ENCODE measurements around the gene PGLYRP2.
"Not testable (repeated sequence)": the region's sequence is repeated elsewhere in the genome, so short reads cannot be mapped to it uniquely, and the experiment has no call there.

Gene PGLYRP2

GRCh38 chr19:15485768-15486167 lies 6.5 kb upstream of the PGLYRP2 start:
- not testable (repeated sequence) for DNase-seq

GRCh38 chr19:15480996-15481395 lies 1.7 kb upstream of the PGLYRP2 start:
- DNase-seq, result not testable (repeated sequence)

- no peak for DNase-seq
Measured at GRCh38 chr19:15476325-15476724, 3.0 kb downstream of the PGLYRP2 start.

GRCh38 chr19:15475611-15476010 lies 3.7 kb downstream of the PGLYRP2 start:
- no peak for DNase-seq

GRCh38 chr19:15475169-15475568 lies 4.1 kb downstream of the PGLYRP2 start:
- DNase-seq, result no peak

GRCh38 chr19:15473821-15474220 lies 5.5 kb downstream of the PGLYRP2 start:
- DNase-seq, result not testable (repeated sequence)

- DNase-seq, result no peak
Measured at GRCh38 chr19:15471639-15472101, 7.6 kb downstream of the PGLYRP2 start.

- DNase-seq, result no peak
Measured at GRCh38 chr19:15469513-15470297, 9.6 kb downstream of the PGLYRP2 start.

- DNase-seq, result no peak
Measured at GRCh38 chr19:15468675-15469512, 10.4 kb downstream of the PGLYRP2 start.

GRCh38 chr19:15467734-15468214 lies 11.5 kb downstream of the PGLYRP2 start:
- no peak for DNase-seq

GRCh38 chr19:15466851-15467733 lies 12.2 kb downstream of the PGLYRP2 start:
- no peak for DNase-seq

GRCh38 chr19:15464394-15465385 lies 14.6 kb downstream of the PGLYRP2 start, which contains the start of gene RASAL3:
RASAL3 (minus strand) TSS chr19:15464544; CDS start chr19:15464358, 186 bp downstream.
- no peak for DNase-seq

GRCh38 chr19:15463861-15464371 lies 15.4 kb downstream of the PGLYRP2 start:
- DNase-seq, result no peak

- no peak for DNase-seq
Measured at GRCh38 chr19:15461694-15462093, 17.6 kb downstream of the PGLYRP2 start.

- DNase-seq, result no peak
Measured at GRCh38 chr19:15457701-15458484, 21.4 kb downstream of the PGLYRP2 start.

GRCh38 chr19:15456871-15457700 lies 22.2 kb downstream of the PGLYRP2 start:
- no peak for DNase-seq

- no peak for DNase-seq
Measured at GRCh38 chr19:15456441-15456840, 22.9 kb downstream of the PGLYRP2 start.

- no peak for DNase-seq
Measured at GRCh38 chr19:15455996-15456395, 23.3 kb downstream of the PGLYRP2 start.
